Stimulated activated CD8-positive, alpha-beta memory T cell treated with anti-CD3 and anti-CD28 coated beads, Interleukin-15, amount 100 ng/mL, for 1 hour (primary cell): Measurements from ENCODE around the gene MBD3.
"Not testable (repeated sequence)": the region's sequence is repeated elsewhere in the genome, so short reads cannot be mapped to it uniquely, and the experiment has no call there.

Experiments used
- DNase-seq: peaks from one replicate; pipeline ENCODE4 v3.0.0-alpha.2; 2020; ENCODE audit warnings: low read depth

MBD3 gene

GRCh38 chr19:1538978-1539377, 53.7 kb downstream of the MBD3 start:
- DNase-seq, result no peak

- not testable (repeated sequence) for DNase-seq
These were observed 57.0 kb downstream of the MBD3 start for GRCh38 chr19:1535699-1536098.

- no peak for DNase-seq
These were observed 57.7 kb downstream of the MBD3 start for GRCh38 chr19:1534972-1535371.

- no peak for DNase-seq
These were observed 59.0 kb downstream of the MBD3 start for GRCh38 chr19:1533510-1534150.

- DNase-seq, result no peak
These were observed 60.7 kb downstream of the MBD3 start for GRCh38 chr19:1532003-1532402.

- no peak for DNase-seq
These were observed 61.1 kb downstream of the MBD3 start for GRCh38 chr19:1531587-1531986.

- DNase-seq, result not testable (repeated sequence)
These were observed 61.8 kb downstream of the MBD3 start for GRCh38 chr19:1530856-1531255.

- no peak for DNase-seq
These were observed 63.2 kb downstream of the MBD3 start for GRCh38 chr19:1529430-1529816.

GRCh38 chr19:1528596-1529429, 63.9 kb downstream of the MBD3 start:
- DNase-seq, result no peak

- DNase-seq, result no peak
These were observed 64.9 kb downstream of the MBD3 start for GRCh38 chr19:1527650-1528309.

GRCh38 chr19:1526979-1527649, 65.6 kb downstream of the MBD3 start:
- DNase-seq, result no peak

GRCh38 chr19:1526066-1526778, 66.4 kb downstream of the MBD3 start:
- DNase-seq, result no peak

- DNase-seq, result no peak
These were observed 67.3 kb downstream of the MBD3 start for GRCh38 chr19:1525343-1525742.

GRCh38 chr19:1524972-1525325, 67.7 kb downstream of the MBD3 start:
- DNase-seq, result no peak

GRCh38 chr19:1524287-1524971, 68.2 kb downstream of the MBD3 start:
- no peak for DNase-seq
